GM18907 (cell line): ENCODE results near the gene UVSSA.

ENCODE experiments used
- ATAC-seq: cut with Tn5 transposase; IDR thresholded peaks from one replicate; pipeline ENCODE4 v1.9.1; 2021; ENCODE audit warnings: mild to moderate bottlenecking, moderate library complexity; ENCODE audit not compliant: unreplicated experiment

The UVSSA gene

GRCh38 chr4:1346781-1347409, at the start of gene UVSSA:
TSS of gene UVSSA (plus strand) at chr4:1347208. CDS start at chr4:1348092, 884 bp downstream.
- peak; percentile 94 for ATAC-seq

GRCh38 chr4:1297456-1298325, 49.3 kb upstream of the UVSSA start:
- ATAC-seq = no peak

- no peak for ATAC-seq
Measured at GRCh38 chr4:1298461-1298860, 48.5 kb upstream of the UVSSA start.

GRCh38 chr4:1299301-1299860, 47.6 kb upstream of the UVSSA start:
- ATAC-seq = no peak

GRCh38 chr4:1300466-1301455, 46.2 kb upstream of the UVSSA start:
- no peak for ATAC-seq

GRCh38 chr4:1302159-1302558, 44.8 kb upstream of the UVSSA start:
- no peak for ATAC-seq

- no peak for ATAC-seq
Measured at GRCh38 chr4:1305261-1305711, 41.7 kb upstream of the UVSSA start.

- ATAC-seq = no peak
Measured at GRCh38 chr4:1305781-1306455, 41.1 kb upstream of the UVSSA start.

GRCh38 chr4:1307951-1308735, 38.9 kb upstream of the UVSSA start:
- no peak for ATAC-seq

GRCh38 chr4:1309261-1310010, 37.6 kb upstream of the UVSSA start:
- peak; percentile 79 for ATAC-seq

- ATAC-seq = no peak
Measured at GRCh38 chr4:1310031-1310795, 36.8 kb upstream of the UVSSA start.

GRCh38 chr4:1310796-1311631, 36.0 kb upstream of the UVSSA start:
- no peak for ATAC-seq

GRCh38 chr4:1312821-1313640, 34.0 kb upstream of the UVSSA start:
- ATAC-seq = no peak

GRCh38 chr4:1315306-1315705, 31.7 kb upstream of the UVSSA start:
- ATAC-seq = no peak

- no peak for ATAC-seq
Measured at GRCh38 chr4:1315836-1316536, 31.0 kb upstream of the UVSSA start.
